Neural progenitor cell (in vitro differentiated cells): ENCODE measurements around the gene CNN1. TPM values are rescaled to one million over a fixed set of nuclear protein-coding genes. Genes with fewer than 3 reads are reported as not detected.
"Not testable (repeated sequence)": the region's sequence is repeated elsewhere in the genome, so short reads cannot be mapped to it uniquely, and the experiment has no call there.

Experiments
- DNase-seq: peaks from one replicate; pipeline ENCODE4 v3.0.0-alpha.2; 2016; ENCODE audit warnings: low spot score
- H2AFZ ChIP-seq: fragments of 200-600 bp; sonication (generic); replicated peaks from 2 replicates; pipeline ENCODE4 v1.6.1; 2016; ENCODE audit warnings: antibody characterized with exemption
- H3F3A ChIP-seq: fragments of 200-600 bp; sonication (generic); 2 replicates; pipeline ENCODE4 v1.6.1; 2016; ENCODE audit warnings: antibody characterized with exemption, low read depth
- H3K27ac ChIP-seq: fragments of 200-600 bp; sonication (generic); 2 replicates; pipeline ENCODE4 v1.5.1; 2016; ENCODE audit warnings: mild to moderate bottlenecking
- H3K27me3 ChIP-seq: fragments of 200-600 bp; sonication (generic); 2 replicates; pipeline ENCODE4 v1.6.1; 2016; ENCODE audit warnings: mild to moderate bottlenecking, moderate library complexity
- H3K36me3 ChIP-seq: fragments of 200-600 bp; sonication (generic); 2 replicates; pipeline ENCODE4 v1.5.1; 2016
- H3K4me1 ChIP-seq: fragments of 200-600 bp; sonication (generic); 2 replicates; pipeline ENCODE4 v1.6.1; 2016; ENCODE audit warnings: mixed run types
- H3K4me2 ChIP-seq: fragments of 200-600 bp; sonication (generic); 2 replicates; pipeline ENCODE4 v1.6.1; 2016
- H3K4me3 ChIP-seq: fragments of 200-600 bp; sonication (generic); 2 replicates; pipeline ENCODE4 v1.5.1; 2016
- H3K79me2 ChIP-seq: fragments of 200-600 bp; sonication (generic); 2 replicates; pipeline ENCODE4 v1.6.1; 2016; ENCODE audit warnings: low read depth
- H3K9ac ChIP-seq: fragments of 200-600 bp; sonication (generic); 2 replicates; pipeline ENCODE4 v1.6.1; 2016
- H3K9me3 ChIP-seq: fragments of 200-600 bp; sonication (generic); 2 replicates; pipeline ENCODE4 v1.5.1; 2016; ENCODE audit warnings: low read depth
- H4K20me1 ChIP-seq: fragments of 200-600 bp; sonication (generic); 2 replicates; pipeline ENCODE4 v1.6.1; 2016; ENCODE audit warnings: low read depth
- H3K27ac Mint-ChIP-seq: 3 replicates; pipeline ENCODE4 v1.8.0; 2021; ENCODE audit warnings: mixed read lengths
- H3K27me3 Mint-ChIP-seq: 2 replicates; pipeline ENCODE4 v1.8.0; 2022; ENCODE audit warnings: low read depth, mild to moderate bottlenecking, inconsistent platforms, moderate library complexity, mixed read lengths; ENCODE audit not compliant: insufficient read depth
- H3K36me3 Mint-ChIP-seq: 3 replicates; pipeline ENCODE4 v1.8.0; 2021; ENCODE audit warnings: mixed read lengths
- H3K4me1 Mint-ChIP-seq: 3 replicates; pipeline ENCODE4 v1.8.0; 2021; ENCODE audit warnings: mixed read lengths
- H3K4me3 Mint-ChIP-seq: 3 replicates; pipeline ENCODE4 v1.8.0; 2021; ENCODE audit warnings: mild to moderate bottlenecking, moderate library complexity, mixed read lengths
- H3K9me3 Mint-ChIP-seq: 3 replicates; pipeline ENCODE4 v1.8.0; 2020; ENCODE audit warnings: mixed read lengths
- CTCF ChIP-seq: fragments of 200-600 bp; sonication (generic); IDR thresholded peaks from 2 replicates; pipeline ENCODE4 v1.5.1; 2017; ENCODE audit warnings: antibody characterized with exemption, mild to moderate bottlenecking
- EZH2 ChIP-seq: fragments of 200-600 bp; sonication (generic); IDR thresholded peaks from 2 replicates; pipeline ENCODE4 v1.6.1; 2017; ENCODE audit warnings: antibody characterized with exemption, mild to moderate bottlenecking, moderate library complexity
- EZH2phosphoT487 ChIP-seq: fragments of 200-600 bp; sonication (generic); IDR thresholded peaks from 2 replicates; pipeline ENCODE4 v1.6.1; 2017; ENCODE audit warnings: antibody characterized with exemption
- total RNA-seq: library from RNA; depleted of rRNA; stranded (reverse); fragments of >200 nt; gene quantifications from 2 replicates; pipeline ENCODE4 v1.2.3, GENCODE V29; 2015; ENCODE audit warnings: low replicate concordance

CNN1 gene
- total RNA-seq, 1 donor from 2014 or later = 7.0 TPM

DNA sequence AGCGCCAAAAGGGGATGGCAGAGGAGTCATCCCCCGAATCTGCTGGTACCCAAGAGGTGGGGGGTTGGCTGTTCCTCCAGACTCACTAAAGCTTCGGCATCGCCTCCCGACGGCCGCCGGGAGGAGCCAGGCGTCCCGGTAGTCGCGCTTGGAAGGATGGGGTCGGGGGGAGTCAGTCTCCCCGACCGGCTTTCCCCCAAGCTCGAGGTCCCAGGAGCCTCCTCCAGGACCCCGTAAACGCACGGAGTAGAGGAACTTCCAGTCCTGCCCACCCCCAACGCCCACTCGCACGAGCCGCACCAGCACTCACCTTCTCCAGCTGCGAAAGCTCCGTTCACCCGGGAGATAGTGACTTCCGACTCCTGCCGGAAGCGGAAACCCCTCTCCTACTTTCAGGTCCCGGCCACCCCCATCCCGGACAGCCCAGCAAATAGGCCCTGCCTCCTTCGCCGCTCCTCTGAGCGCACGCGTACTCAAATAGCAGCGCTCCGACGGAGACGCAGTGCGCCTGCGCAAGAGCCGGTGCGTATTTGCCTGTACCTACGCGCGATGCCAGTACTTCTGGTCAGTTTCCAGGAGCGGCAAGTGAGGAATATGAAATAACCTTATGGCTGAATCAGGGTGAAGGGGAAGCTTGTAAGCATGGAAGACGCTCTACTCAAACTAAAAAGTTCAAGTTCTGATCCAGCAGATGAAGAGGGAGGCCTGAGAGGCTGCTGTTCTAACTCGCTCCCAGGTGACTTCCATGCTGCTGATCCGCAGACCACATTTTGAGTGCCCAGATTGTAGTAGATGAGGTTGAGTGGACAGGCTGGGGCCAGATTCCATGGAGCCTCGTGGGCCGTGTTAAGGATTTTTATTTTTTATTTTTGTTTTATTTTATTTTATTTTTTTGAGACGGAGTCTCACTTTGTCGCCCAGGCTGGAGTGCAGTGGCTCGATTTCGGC is 20.5 kb downstream of the CNN1 start, which contains the start of gene ELOF1:
TSS of gene ELOF1 (minus strand) at position 350 of the 948 bp plus-strand sequence. CDS start 4,883 bp downstream, outside the sequence.
- peaks cover 2% of the 10 kb centered on the region for H3K27me3 Mint-ChIP-seq
- H3K4me3 Mint-ChIP-seq = peak within 1 kb of the TSS; percentile 98
- Histone ChIP-seq H3K27me3 (no peaks in the 10 kb centered on the region), H2AFZ (peak within 1 kb of the TSS; percentile 86), H3K9ac (peak within 1 kb of the TSS; percentile 82), H4K20me1 (peaks cover 22% of the 10 kb centered on the region), H3K79me2 (peaks cover 40% of the 10 kb centered on the region), H3K27ac (no peak within 1 kb of the TSS), H3F3A (peaks cover 4% of the 10 kb centered on the region), H3K9me3 (no peaks in the 10 kb centered on the region), H3K4me1 (peaks cover 5% of the 10 kb centered on the region), H3K36me3 (no peaks in the 10 kb centered on the region), H3K4me2 (peak within 1 kb of the TSS; percentile 89), H3K4me3 (peak within 1 kb of the TSS; percentile 90)
- H3K4me1 Mint-ChIP-seq = peaks cover 26% of the 10 kb centered on the region
- peaks cover 6% of the 10 kb centered on the region for H3K36me3 Mint-ChIP-seq
- peak; percentile 99 for DNase-seq
- peak within 1 kb of the TSS; percentile 68 for H3K27ac Mint-ChIP-seq
- TF ChIP-seq EZH2phosphoT487 (no peak), CTCF (peak; percentile 31), EZH2 (no peak)
- H3K9me3 Mint-ChIP-seq = no peaks in the 10 kb centered on the region

DNA sequence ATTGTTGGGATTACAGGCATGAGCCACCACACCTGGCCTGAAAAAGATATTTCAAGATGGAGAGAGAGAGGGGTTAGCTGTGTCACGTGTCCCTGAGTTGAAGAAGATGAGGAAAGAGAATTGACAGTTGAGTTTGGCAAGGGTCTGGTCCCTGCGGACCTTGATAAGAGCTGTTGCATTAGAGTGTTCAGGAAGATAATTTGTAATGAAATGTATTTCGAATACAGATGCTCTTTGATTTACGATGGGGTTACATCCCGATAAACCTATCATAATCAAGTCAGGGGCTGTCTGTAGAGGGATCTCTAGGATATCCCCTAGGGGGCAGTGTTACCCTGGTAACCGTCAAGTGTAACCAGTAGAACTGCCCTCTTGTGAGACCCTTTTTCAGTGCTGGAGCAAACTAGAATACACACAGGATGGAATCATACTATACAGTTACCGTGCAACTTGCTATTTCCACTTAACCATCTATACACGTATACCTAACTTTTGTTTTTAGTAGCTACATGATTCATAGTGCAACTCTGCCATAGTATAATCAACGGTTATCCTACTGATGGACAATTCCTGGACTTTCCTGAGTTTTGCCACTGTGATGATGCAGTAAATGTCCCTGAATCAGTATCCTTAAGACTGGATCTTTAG is 21.9 kb downstream of the CNN1 start:
- DNase-seq = peak; percentile 91
- H3K27me3 Mint-ChIP-seq = peaks cover 2% of the 10 kb centered on the region
- Histone ChIP-seq H3K9me3 (no peaks in the 10 kb centered on the region), H4K20me1 (peaks cover 22% of the 10 kb centered on the region), H2AFZ (no peak overlapping the region), H3K4me2 (peak overlapping the region; percentile 89), H3K4me3 (no peak overlapping the region), H3F3A (peaks cover 4% of the 10 kb centered on the region), H3K27ac (no peak overlapping the region), H3K27me3 (no peaks in the 10 kb centered on the region), H3K9ac (no peak overlapping the region), H3K4me1 (peaks cover 5% of the 10 kb centered on the region), H3K79me2 (peaks cover 34% of the 10 kb centered on the region), H3K36me3 (no peaks in the 10 kb centered on the region)
- peaks cover 26% of the 10 kb centered on the region for H3K4me1 Mint-ChIP-seq
- H3K27ac Mint-ChIP-seq = no peak overlapping the region
- H3K36me3 Mint-ChIP-seq = peaks cover 5% of the 10 kb centered on the region
- H3K4me3 Mint-ChIP-seq = peak overlapping the region; percentile 78
- no peaks in the 10 kb centered on the region for H3K9me3 Mint-ChIP-seq
- TF ChIP-seq CTCF (peak; percentile 86), EZH2phosphoT487 (no peak)

DNA sequence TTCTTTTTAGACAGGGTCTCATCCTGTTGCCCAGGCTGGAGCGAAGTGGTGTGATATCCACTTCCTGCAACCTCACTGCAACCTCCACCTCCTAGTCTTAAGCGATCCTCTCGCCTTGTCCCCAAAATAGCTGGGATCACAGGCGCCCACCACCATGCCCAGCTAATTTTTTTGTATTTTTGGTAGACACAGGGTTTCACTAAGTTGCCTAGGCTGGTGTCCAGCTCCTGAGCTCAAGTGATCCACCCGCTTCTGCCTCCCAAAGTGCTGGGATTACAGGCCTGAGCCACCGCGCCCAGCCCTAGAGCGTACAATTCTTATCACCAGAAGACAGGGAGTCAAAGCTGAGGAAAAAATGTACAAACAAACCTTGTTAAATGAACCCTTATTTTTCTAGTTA is 24.9 kb downstream of the CNN1 start:
- Histone ChIP-seq H3K27ac (no peak overlapping the region), H3K36me3 (no peaks in the 10 kb centered on the region), H2AFZ (no peak overlapping the region), H4K20me1 (peaks cover 2% of the 10 kb centered on the region), H3K27me3 (no peaks in the 10 kb centered on the region), H3F3A (peaks cover 4% of the 10 kb centered on the region), H3K79me2 (peaks cover 4% of the 10 kb centered on the region), H3K4me3 (no peak overlapping the region), H3K9me3 (no peaks in the 10 kb centered on the region), H3K4me1 (no peaks in the 10 kb centered on the region), H3K4me2 (no peak overlapping the region), H3K9ac (no peak overlapping the region)
- no peaks in the 10 kb centered on the region for H3K9me3 Mint-ChIP-seq
- H3K36me3 Mint-ChIP-seq = no peaks in the 10 kb centered on the region
- no peak for DNase-seq
- H3K27ac Mint-ChIP-seq = no peak overlapping the region
- H3K4me1 Mint-ChIP-seq = peaks cover 13% of the 10 kb centered on the region
- TF ChIP-seq EZH2phosphoT487 (no peak), EZH2 (no peak), CTCF (no peak)
- peaks cover 2% of the 10 kb centered on the region for H3K27me3 Mint-ChIP-seq
- H3K4me3 Mint-ChIP-seq = no peak overlapping the region

DNA sequence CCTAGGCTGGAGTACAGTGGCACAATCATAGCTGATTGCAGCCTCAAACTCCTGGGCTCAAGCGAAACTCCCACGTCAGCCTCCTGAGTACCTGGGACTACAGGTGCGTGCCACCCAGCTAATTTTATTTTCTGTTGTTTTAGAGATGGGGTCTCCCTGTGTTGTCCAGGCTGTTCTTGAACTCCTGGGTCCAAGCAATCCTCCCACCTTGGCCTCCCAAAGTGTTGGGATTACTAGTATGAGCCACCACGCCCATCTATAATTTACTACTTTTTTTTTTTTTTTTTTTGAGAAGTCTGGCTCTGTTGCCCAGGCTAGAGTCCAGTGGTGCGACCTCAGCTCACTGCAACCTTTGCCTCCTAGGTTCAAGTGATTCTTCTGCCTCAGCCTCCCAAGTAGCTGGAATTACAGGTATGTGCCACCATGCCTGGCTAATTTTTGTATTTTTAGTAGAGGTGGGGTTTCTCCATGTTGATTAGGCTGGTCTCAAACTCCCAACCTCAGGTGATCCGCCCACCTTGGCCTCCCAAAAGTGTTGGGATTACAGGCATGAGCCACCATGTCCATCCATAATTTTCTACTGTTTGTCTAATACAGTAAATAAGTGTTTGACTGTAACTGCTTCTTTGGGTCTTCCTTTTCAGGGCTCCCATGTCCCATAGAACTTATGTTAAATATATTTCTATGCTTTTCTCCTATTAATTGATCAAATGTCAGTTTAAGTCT is 25.6 kb downstream of the CNN1 start:
- H3K79me2 ChIP-seq, H4K20me1 ChIP-seq, H3K27me3 ChIP-seq, H3K9ac ChIP-seq, H3K36me3 ChIP-seq, H3K36me3 Mint-ChIP-seq, DNase-seq, H3K4me2 ChIP-seq, H3F3A ChIP-seq, H3K9me3 Mint-ChIP-seq, H3K27ac ChIP-seq, H3K9me3 ChIP-seq, H3K27ac Mint-ChIP-seq, H2AFZ ChIP-seq, H3K4me3 Mint-ChIP-seq, H3K4me3 ChIP-seq, H3K4me1 ChIP-seq, H3K27me3 Mint-ChIP-seq: not testable (repeated sequence)
- peaks cover 10% of the 10 kb centered on the region for H3K4me1 Mint-ChIP-seq

DNA sequence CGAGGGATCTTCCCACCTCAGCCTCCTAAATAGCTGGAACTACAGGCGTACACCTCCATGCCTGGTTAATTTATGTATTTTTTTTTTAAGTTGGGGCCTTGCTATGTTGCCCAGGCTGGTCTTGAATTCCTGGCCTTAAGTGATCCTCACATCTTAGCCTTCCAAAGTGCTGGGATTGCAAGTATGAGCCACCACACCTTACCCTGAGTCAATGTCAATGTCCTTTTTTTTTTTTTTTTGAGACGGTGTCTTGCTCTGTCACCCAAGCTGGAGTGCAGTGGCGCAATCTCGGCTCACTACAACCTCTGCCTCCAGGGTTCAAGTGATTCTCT is 27.0 kb downstream of the CNN1 start:
- not testable (repeated sequence) for H3K4me1 ChIP-seq, H3K27ac ChIP-seq, H3K9me3 ChIP-seq, H3K9me3 Mint-ChIP-seq, H4K20me1 ChIP-seq, H3K4me3 Mint-ChIP-seq, H3K4me2 ChIP-seq, H3K27me3 ChIP-seq, H3K36me3 Mint-ChIP-seq, H3K79me2 ChIP-seq, H3K36me3 ChIP-seq, H3K4me3 ChIP-seq, DNase-seq, H2AFZ ChIP-seq, H3K27me3 Mint-ChIP-seq, H3K9ac ChIP-seq, H3K27ac Mint-ChIP-seq, H3K4me1 Mint-ChIP-seq, H3F3A ChIP-seq
